ENCODE measurements around the gene ABCG4. TPM values are rescaled to one million over a fixed set of nuclear protein-coding genes. Genes with fewer than 3 reads are reported as not detected.

The ABCG4 gene
- polyA plus RNA-seq, 1 donor from 2014 or later, result 1.5 TPM

DNA sequence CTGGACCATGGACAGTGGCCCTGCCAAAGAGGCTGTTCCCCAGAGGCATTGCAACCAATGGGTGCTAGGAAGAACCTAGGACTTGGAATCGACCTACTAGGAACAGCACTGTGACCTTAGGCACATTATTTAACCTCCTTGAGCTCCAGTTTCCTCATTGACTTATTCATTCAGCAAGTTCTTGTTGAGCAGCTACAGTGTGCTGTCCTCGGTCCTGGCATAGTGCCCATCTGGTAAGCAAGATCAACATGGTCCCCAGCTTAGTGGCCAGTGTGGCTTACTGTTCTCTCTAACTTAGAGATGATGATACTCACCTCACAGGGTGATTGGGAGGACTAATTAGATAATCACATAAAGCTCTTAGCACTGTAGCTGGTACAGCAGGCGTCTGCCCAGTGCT is 8.2 kb downstream of the ABCG4 start:
- Histone ChIP-seq H3K9me3 (ENCODE audit: low read length) (no peaks in the 10 kb centered on the region), H3K9ac (ENCODE audit: low read length) (no peak overlapping the region), H3K4me3 (ENCODE audit: low read length) (no peak overlapping the region), H3K9me2 (ENCODE audit: insufficient read depth, low read length) (no peaks in the 10 kb centered on the region), H3F3A (ENCODE audit: insufficient read depth, low read length, poor library complexity, severe bottlenecking) (no peaks in the 10 kb centered on the region), H4K20me1 (ENCODE audit: insufficient read depth) (no peaks in the 10 kb centered on the region), H3K27me3 (ENCODE audit: insufficient read depth, low read depth, low read length) (no peaks in the 10 kb centered on the region), H3K27ac (ENCODE audit: low read length) (no peak overlapping the region), H2AFZ (ENCODE audit: low read depth, low read length) (no peak overlapping the region), H3K4me2 (ENCODE audit: low read length) (no peak overlapping the region), H3K79me2 (replicated peaks; ENCODE audit: insufficient read depth, low read length) (no peaks in the 10 kb centered on the region), H3K36me3 (ENCODE audit: insufficient read depth, low read length) (no peaks in the 10 kb centered on the region)
- no peak for TF ChIP-seq POLR2AphosphoS5 (IDR thresholded peaks at IDR 0.05)
- TF ChIP-seq SMC3 (conservative IDR thresholded peaks at IDR 0.05; ENCODE audit: poor library complexity), result no peak

GRCh38 chr11:119158467-119158866 is 9.6 kb downstream of the ABCG4 start:
- H3K9me2 ChIP-seq (ENCODE audit: insufficient read depth, low read length), result no peaks in the 10 kb centered on the region
- no peaks in the 10 kb centered on the region for H3F3A ChIP-seq (ENCODE audit: insufficient read depth, low read length, poor library complexity, severe bottlenecking)
- no peaks in the 10 kb centered on the region for H3K79me2 ChIP-seq (replicated peaks; ENCODE audit: insufficient read depth, low read length)
- H3K4me2 ChIP-seq (ENCODE audit: low read length), result no peak overlapping the region
- no peak overlapping the region for H3K27ac ChIP-seq (ENCODE audit: low read length)
- no peak overlapping the region for H2AFZ ChIP-seq (ENCODE audit: low read depth, low read length)
- no peaks in the 10 kb centered on the region for H4K20me1 ChIP-seq (ENCODE audit: insufficient read depth)
- no peak overlapping the region for H3K4me3 ChIP-seq (ENCODE audit: low read length)
- TF ChIP-seq SMC3 (conservative IDR thresholded peaks at IDR 0.05; ENCODE audit: poor library complexity), result no peak
- TF ChIP-seq POLR2AphosphoS5 (IDR thresholded peaks at IDR 0.05), result no peak
- TF ChIP-seq RAD21 (conservative IDR thresholded peaks at IDR 0.05), result no peak
- TF ChIP-seq MXI1 (conservative IDR thresholded peaks at IDR 0.05; ENCODE audit: poor library complexity, severe bottlenecking), result no peak
- no peak for TF ChIP-seq REST (IDR thresholded peaks at IDR 0.05; ENCODE audit: borderline replicate concordance)
- TF ChIP-seq EP300 (conservative IDR thresholded peaks at IDR 0.05; ENCODE audit: poor library complexity, severe bottlenecking), result no peak
- TF ChIP-seq, protein P1, sequence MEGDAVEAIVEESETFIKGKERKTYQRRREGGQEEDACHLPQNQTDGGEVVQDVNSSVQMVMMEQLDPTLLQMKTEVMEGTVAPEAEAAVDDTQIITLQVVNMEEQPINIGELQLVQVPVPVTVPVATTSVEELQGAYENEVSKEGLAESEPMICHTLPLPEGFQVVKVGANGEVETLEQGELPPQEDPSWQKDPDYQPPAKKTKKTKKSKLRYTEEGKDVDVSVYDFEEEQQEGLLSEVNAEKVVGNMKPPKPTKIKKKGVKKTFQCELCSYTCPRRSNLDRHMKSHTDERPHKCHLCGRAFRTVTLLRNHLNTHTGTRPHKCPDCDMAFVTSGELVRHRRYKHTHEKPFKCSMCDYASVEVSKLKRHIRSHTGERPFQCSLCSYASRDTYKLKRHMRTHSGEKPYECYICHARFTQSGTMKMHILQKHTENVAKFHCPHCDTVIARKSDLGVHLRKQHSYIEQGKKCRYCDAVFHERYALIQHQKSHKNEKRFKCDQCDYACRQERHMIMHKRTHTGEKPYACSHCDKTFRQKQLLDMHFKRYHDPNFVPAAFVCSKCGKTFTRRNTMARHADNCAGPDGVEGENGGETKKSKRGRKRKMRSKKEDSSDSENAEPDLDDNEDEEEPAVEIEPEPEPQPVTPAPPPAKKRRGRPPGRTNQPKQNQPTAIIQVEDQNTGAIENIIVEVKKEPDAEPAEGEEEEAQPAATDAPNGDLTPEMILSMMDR (IDR thresholded peaks at IDR 0.05; ENCODE audit: poor library complexity, severe bottlenecking), result no peak
- TF ChIP-seq TAF1 (IDR thresholded peaks at IDR 0.05; ENCODE audit: low read depth), result no peak
- H3K27me3 ChIP-seq (ENCODE audit: insufficient read depth, low read depth, low read length), result no peaks in the 10 kb centered on the region
- no peaks in the 10 kb centered on the region for H3K36me3 ChIP-seq (ENCODE audit: insufficient read depth, low read length)
- H3K9ac ChIP-seq (ENCODE audit: low read length), result no peak overlapping the region
- H3K9me3 ChIP-seq (ENCODE audit: low read length), result no peaks in the 10 kb centered on the region

DNA sequence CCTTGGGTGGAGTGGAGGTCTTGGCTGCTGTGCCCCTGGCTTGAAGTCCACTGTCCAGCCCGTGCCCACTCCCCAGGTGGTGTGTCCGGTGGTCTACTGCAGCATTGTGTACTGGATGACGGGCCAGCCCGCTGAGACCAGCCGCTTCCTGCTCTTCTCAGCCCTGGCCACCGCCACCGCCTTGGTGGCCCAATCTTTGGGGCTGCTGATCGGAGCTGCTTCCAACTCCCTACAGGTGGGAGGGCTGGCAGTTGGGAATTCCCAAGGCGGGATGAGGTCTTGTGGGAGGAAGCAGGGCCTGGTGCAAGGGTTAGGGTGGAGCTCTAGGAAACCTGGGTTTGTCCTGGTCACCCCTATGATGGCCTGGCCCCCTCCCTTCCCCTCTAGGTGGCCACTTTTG is 11.3 kb downstream of the ABCG4 start:
- H3F3A ChIP-seq (ENCODE audit: insufficient read depth, low read length, poor library complexity, severe bottlenecking), result no peaks in the 10 kb centered on the region
- H3K27ac ChIP-seq (ENCODE audit: low read length), result no peak overlapping the region
- H3K9ac ChIP-seq (ENCODE audit: low read length), result no peak overlapping the region
- no peaks in the 10 kb centered on the region for H3K36me3 ChIP-seq (ENCODE audit: insufficient read depth, low read length)
- H3K27me3 ChIP-seq (ENCODE audit: insufficient read depth, low read depth, low read length), result no peaks in the 10 kb centered on the region
- H3K9me2 ChIP-seq (ENCODE audit: insufficient read depth, low read length), result no peaks in the 10 kb centered on the region
- no peak overlapping the region for H3K4me3 ChIP-seq (ENCODE audit: low read length)
- no peaks in the 10 kb centered on the region for H3K9me3 ChIP-seq (ENCODE audit: low read length)
- TF ChIP-seq REST (IDR thresholded peaks at IDR 0.05; ENCODE audit: borderline replicate concordance) (no peak), SMC3 (conservative IDR thresholded peaks at IDR 0.05; ENCODE audit: poor library complexity) (no peak), POLR2AphosphoS5 (IDR thresholded peaks at IDR 0.05) (no peak), MXI1 (conservative IDR thresholded peaks at IDR 0.05; ENCODE audit: poor library complexity, severe bottlenecking) (no peak), TAF1 (IDR thresholded peaks at IDR 0.05; ENCODE audit: low read depth) (no peak), EP300 (conservative IDR thresholded peaks at IDR 0.05; ENCODE audit: poor library complexity, severe bottlenecking) (no peak)
- TF ChIP-seq, protein P1 (IDR thresholded peaks at IDR 0.05; ENCODE audit: poor library complexity, severe bottlenecking), result no peak
- no peaks in the 10 kb centered on the region for H3K79me2 ChIP-seq (replicated peaks; ENCODE audit: insufficient read depth, low read length)
- no peaks in the 10 kb centered on the region for H4K20me1 ChIP-seq (ENCODE audit: insufficient read depth)
- no peak overlapping the region for H2AFZ ChIP-seq (ENCODE audit: low read depth, low read length)
- no peak overlapping the region for H3K4me2 ChIP-seq (ENCODE audit: low read length)

All from neural cell (in vitro differentiated cells).